Stimulated activated naive CD8-positive, alpha-beta T cell treated with anti-CD3 and anti-CD28 coated beads, Interleukin-15, Interleukin-2, amounts not matched to agents 100 U/mL and 50 U/mL, for 24 hours (primary cell): ENCODE data around the gene RALGPS1.
A peak's percentile ranks its signal among the peaks of the same experiment; 100 is the strongest.

Experiments used
- ATAC-seq: fragments of 150-1000 bp; cut with Tn5 transposase; one replicate; pipeline ENCODE4 v1.10.0; 2021
- DNase-seq: peaks from one replicate; pipeline ENCODE4 v3.0.0; 2021

RALGPS1 gene

DNA sequence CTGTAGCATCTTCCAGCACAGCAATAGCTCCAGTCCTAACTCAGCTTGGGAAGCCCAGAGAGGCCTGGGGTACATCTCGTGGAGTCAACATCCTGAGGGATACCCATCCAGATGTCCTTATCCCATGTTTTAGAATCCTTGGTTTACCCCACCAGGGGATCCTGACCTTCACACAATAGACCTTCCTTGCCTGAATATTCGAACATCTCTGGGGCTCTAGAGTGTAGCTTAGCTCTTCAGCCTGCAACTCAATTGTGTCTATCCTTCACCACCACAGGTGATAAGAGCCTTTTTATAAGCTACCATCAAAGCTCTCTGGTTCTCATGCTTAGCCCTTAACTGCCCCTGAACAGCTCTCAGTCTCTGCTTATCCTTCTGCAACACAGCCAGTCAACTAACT is 7.5 kb upstream of the RALGPS1 start:
- ATAC-seq (no peak), DNase-seq (no peak)

GRCh38 chr9:126915281-126915816 is 767 bp downstream of the RALGPS1 start:
- ATAC-seq (no peak), DNase-seq (peak; percentile 9)

GRCh38 chr9:126915846-126916543 is 1.4 kb downstream of the RALGPS1 start:
- DNase-seq (no peak), ATAC-seq (no peak)

- ATAC-seq (no peak), DNase-seq (no peak)
These were observed 2.3 kb downstream of the RALGPS1 start for GRCh38 chr9:126916909-126917308.

DNA sequence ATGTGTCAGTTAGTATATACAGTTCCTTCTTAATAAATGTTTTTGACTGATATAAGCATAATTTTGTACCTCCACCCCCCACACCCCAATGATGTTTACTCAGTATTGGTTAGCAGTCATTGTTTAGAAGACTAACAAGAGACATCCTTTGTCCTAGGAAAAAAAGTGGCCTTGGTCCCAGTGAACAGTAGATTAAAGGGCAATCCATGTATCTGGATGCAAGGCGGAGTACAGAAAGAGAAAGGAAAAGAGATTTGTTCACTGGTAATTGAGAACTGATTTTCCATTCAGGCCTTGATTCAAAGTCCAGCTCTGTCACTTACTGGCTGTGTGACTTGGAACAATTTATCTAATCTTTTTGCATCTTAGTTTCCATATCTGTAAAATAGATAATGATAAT is 4.6 kb downstream of the RALGPS1 start:
- DNase-seq (no peak), ATAC-seq (no peak)

DNA sequence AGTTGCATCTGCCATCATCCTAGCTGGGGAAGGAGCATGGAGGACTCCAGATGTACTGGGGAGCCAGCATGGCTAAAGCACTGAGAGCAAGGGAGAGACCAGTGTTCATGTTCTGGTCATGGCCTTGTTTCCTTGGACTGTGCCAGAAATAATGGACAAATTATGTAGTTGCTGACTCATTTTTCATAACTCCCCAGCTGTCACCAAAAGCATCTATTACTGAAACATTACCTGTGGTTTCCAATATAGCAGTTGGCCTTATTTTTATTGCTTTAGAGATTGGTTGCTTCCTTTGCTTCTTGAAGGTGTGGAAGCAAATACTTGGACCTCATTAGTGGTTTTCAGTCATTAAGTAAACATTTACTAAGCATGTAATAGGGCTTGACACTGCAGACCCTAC is 11.3 kb downstream of the RALGPS1 start:
- ATAC-seq (no peak), DNase-seq (no peak)

GRCh38 chr9:126926364-126926763 is 11.8 kb downstream of the RALGPS1 start:
- ATAC-seq (no peak), DNase-seq (no peak)

GRCh38 chr9:126927419-126927818 is 12.8 kb downstream of the RALGPS1 start:
- DNase-seq (no peak), ATAC-seq (no peak)

DNA sequence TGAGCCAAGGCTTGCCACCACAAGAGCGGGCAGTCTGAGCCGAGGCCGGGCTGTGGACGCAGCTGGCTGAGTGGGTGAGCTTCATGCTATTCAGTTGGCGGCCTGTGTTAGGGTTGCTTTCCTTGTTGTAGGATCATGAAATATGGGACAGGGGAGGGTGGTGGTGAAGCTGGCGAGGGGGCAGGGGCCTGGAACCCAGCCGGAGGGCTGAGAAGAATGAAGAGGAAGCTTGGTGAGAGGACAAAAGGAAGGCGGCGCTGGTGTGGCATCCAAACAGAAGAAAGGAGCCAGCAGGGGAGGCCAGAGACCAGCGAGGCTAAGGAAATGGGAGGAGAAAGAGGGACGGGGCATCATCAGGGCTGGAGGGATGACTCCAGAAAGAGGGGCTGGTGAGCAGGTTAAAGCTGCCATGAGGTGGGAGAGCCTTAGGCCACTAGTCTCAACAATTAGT is 18.3 kb downstream of the RALGPS1 start:
- ATAC-seq (no peak), DNase-seq (no peak)

- ATAC-seq (no peak), DNase-seq (no peak)
These were observed 18.9 kb downstream of the RALGPS1 start for GRCh38 chr9:126933334-126933980.

DNA sequence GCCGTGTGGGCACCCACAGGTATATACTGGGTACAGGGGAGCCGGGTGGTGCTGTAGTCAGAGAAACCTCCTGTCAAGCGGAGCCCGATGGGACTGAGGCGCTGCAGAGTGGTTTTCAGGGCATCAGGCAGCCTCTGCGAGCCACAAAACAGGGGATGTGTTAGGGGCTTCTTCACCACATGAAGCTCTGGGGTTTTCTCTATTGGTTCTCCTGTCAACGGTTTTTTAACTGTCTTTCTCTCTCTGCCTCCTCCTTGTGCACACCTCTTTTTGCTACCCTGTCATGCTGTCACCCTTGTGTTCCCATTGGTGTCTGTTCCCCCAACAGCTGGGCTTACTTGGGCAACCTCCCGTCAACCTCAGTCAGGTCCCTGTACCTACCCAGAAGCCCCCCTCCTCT is 19.9 kb downstream of the RALGPS1 start:
- ATAC-seq (no peak), DNase-seq (no peak)

DNA sequence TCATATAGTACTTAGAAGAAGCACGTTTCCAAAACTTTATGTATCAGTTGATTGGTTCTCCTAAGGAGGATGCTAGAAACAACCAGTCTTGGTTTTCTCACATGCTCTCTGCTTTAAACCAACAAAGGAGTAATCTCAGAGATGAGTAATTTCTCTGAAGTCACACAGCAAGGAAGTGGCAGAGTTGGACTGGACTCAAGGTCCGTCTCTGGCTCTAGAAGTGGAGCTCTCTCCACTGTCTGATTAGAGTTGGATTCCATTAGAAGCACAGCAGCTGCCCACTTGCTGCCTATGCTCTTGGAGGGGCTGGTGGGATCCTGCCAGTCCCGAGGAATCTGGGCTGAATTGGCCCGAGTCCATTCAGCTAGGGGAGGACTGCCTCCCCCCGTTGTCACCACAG is 21.0 kb downstream of the RALGPS1 start:
- ATAC-seq, result no peak
- DNase-seq, result no peak

DNA sequence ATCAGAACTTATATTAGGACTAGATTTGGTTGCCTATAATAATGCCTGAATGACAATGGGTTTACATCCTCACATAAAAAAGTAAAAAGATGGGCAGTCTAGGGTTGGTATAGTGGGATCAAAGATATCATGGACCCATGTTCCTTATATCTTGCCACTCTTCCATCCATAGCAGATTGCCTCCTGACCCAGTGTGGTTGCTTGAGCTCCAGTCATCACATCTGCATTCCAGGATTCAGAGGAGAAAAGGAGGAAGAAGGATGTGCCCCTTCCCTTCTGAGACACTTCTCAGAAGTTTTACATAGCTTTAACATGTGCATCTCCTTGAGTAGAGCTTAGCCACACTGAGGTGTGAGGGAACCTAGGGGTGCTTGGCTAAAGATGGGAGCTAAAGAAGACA is 22.9 kb downstream of the RALGPS1 start:
- no peak for DNase-seq
- no peak for ATAC-seq

- DNase-seq (no peak), ATAC-seq (no peak)
These were observed 23.7 kb downstream of the RALGPS1 start for GRCh38 chr9:126938327-126938726.

- no peak for DNase-seq
- ATAC-seq, result no peak
These were observed 25.2 kb downstream of the RALGPS1 start for GRCh38 chr9:126939821-126940221.

DNA sequence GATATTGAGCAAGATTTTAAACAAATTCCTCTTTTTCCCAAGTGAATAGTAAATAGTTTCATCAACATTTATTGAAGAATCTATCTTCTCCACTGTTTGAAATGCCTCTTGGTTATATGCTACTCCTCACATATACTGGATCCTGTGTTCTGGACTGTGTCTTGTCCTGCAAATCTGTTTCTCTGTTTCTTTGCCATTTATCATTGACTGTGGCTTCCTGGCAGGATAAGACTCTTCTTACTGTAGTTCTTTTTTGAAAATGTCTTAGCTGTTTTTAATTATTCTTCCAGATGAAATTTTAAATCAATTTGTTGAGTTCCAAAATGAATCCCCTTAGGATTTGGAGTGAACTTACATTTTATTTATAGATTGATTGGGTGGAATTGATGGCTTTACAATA is 27.8 kb downstream of the RALGPS1 start:
- ATAC-seq (no peak), DNase-seq (no peak)

DNA sequence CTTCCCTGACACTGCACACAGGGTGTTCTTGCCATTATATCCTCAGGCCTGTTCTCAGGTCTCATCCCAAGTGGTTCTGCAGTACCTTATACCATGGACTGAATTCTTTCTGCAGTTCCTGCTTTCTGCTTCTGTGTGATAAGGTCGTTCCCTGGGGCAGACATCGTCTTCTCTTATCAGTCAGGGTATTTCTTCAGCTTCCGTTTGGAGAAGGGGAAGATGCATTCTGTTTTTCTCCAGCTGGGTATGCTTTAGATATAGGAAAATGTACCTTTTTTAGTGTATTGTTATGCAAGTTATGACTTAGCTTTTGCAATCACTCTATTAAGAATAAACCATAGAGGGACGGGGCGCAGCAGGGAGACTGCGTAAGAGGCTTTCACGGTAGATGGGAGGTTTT is 31.1 kb downstream of the RALGPS1 start:
- DNase-seq (no peak), ATAC-seq (no peak)

GRCh38 chr9:126947529-126947928 is 32.9 kb downstream of the RALGPS1 start:
- ATAC-seq (no peak), DNase-seq (no peak)

DNA sequence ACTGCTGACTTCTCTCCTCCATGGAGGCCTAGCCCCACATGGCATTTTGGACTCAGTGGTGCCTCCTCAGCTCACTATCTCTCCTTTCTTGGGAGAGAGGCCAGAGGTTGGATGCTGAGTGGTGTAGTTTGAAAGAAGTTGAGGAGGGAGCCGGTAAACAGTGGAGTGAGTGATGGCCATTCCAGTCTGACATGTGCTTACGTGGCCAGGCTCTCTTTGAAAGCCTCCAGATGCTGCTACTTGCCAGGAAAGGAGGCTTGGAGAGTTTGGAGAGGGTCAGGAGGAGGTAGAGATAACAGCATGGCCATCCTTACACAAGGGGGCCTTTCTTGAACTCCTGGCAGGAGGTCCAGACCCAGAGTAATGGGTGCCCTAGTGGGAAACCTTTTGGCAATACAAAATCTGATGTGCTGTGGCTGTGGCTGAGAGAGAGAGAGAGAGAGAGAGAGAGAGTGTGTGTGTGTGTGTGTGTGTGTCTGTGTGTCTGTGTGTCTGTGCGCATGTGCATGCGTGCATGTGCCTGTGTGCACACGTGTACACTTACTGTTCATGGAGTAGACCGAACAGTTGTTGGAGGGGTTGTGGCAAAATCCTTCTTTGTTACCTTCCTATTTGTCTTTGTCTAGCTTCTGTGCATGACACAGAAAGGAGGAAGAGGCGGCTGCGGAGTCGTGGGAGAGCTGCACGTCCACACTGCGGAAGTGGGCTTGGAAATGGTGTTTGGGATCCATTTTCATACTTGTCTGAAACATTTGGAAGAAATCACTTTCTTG is 37.8 kb downstream of the RALGPS1 start:
- no peak for DNase-seq
- no peak for ATAC-seq

DNA sequence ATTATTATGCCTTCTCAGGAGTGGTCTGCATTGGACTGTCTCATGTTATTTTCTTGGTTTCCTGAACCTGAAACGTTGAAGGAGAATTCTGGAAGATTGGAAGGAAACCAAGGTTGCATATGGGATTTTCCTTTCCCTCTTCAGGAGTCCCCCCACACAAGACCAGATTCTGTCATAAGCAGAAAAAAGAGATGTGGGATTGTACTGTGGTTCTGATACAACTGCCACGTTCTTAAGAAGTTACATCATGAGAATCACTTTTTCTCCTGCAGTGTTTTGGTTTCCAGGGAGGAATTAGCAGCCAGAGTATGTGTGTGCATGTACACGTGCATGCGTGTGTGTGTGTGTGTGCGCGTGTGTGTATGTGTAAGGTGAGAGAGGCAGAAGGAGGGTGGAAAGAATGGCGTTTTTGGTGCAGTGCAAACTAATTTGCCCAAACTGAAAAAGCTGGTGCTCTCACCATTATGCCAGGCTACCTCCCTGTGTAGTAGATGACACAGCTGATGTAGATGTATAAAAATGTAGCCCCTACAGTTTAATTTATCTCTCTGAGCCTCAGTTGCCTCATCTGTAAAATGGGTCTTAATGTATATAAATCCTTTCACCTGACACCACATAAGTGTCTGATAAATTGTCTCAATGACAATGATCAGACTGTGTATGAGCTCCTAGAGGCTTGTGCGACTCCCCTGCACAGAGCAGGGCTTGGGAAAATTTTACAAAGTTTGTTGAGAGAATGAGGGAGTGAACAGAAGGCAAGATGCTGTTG is 38.6 kb downstream of the RALGPS1 start:
- ATAC-seq (no peak), DNase-seq (no peak)

DNA sequence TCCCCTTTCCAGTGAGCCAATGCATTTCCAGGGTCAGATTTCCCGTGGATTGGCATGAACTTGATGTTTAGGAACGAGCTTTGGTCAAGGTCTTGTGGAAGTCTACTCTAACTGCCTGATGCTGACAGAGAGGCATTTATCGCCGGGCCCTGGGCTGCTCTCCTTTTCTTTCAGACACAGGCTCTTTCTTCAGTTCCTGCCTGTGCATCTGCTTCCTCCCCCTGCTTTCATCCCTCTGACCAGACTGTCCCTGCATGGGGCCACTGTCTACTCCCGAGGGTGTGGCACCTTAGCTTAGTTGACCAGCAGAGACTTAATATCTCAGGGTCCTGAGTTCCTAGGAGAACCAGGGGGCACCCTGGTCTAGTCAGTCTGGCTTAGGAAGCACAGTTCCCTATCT is 41.2 kb downstream of the RALGPS1 start:
- no peak for DNase-seq
- ATAC-seq, result no peak
